ENCODE measurements around the gene TMCC1. TPM values are rescaled to one million over a fixed set of nuclear protein-coding genes. Genes with fewer than 3 reads are reported as not detected.

TMCC1 gene
- polyA plus RNA-seq, 1 experiment, result 14.4 TPM

- TF ChIP-seq CTCF (IDR thresholded peaks at IDR 0.05; ENCODE audit: insufficient read depth, low read depth, low read length), result no peak
- CTCF ChIA-PET, result no interaction called here
- no peak overlapping the region for H3K4me3 ChIP-seq (ENCODE audit: low read depth, low read length)
- no peaks in the 10 kb centered on the region for H3K36me3 ChIP-seq (ENCODE audit: control insufficient read depth, insufficient read depth, low read length)
- no peaks in the 10 kb centered on the region for H3K27me3 ChIP-seq (ENCODE audit: control insufficient read depth, insufficient read depth, low read length)
- no peak for DNase-seq (ENCODE audit: low read depth)
- POLR2A ChIA-PET, result no interaction called here
Observed at GRCh38 chr3:129692743-129693142, 200.8 kb downstream of the TMCC1 start.

GRCh38 chr3:129690963-129691362 lies 202.5 kb downstream of the TMCC1 start:
- no peak for TF ChIP-seq CTCF (IDR thresholded peaks at IDR 0.05; ENCODE audit: insufficient read depth, low read depth, low read length)
- ChIA-PET CTCF (interaction anchor here (1.3 kb wide), 1 partner anchor 14 kb away, joined by 3 read pairs; no protein-coding TSS in a partner anchor), POLR2A (no interaction called here)
- Histone ChIP-seq H3K27me3 (ENCODE audit: control insufficient read depth, insufficient read depth, low read length) (no peaks in the 10 kb centered on the region), H3K36me3 (ENCODE audit: control insufficient read depth, insufficient read depth, low read length) (no peaks in the 10 kb centered on the region), H3K4me3 (ENCODE audit: low read depth, low read length) (no peak overlapping the region)
- DNase-seq (ENCODE audit: low read depth), result no peak

GRCh38 chr3:129690406-129690805 lies 203.1 kb downstream of the TMCC1 start:
- ChIA-PET CTCF (interaction anchor here (0.6 to 0.7 kb wide), 2 partner anchors 25 to 44 kb away, joined by 3 read pairs; no protein-coding TSS in a partner anchor), POLR2A (no interaction called here)
- DNase-seq (ENCODE audit: low read depth), result no peak
- Histone ChIP-seq H3K27me3 (ENCODE audit: control insufficient read depth, insufficient read depth, low read length) (no peaks in the 10 kb centered on the region), H3K36me3 (ENCODE audit: control insufficient read depth, insufficient read depth, low read length) (no peaks in the 10 kb centered on the region), H3K4me3 (ENCODE audit: low read depth, low read length) (no peak overlapping the region)
- no peak for TF ChIP-seq CTCF (IDR thresholded peaks at IDR 0.05; ENCODE audit: insufficient read depth, low read depth, low read length)

GRCh38 chr3:129689036-129689435 lies 204.5 kb downstream of the TMCC1 start:
- Histone ChIP-seq H3K36me3 (ENCODE audit: control insufficient read depth, insufficient read depth, low read length) (no peaks in the 10 kb centered on the region), H3K4me3 (ENCODE audit: low read depth, low read length) (no peak overlapping the region), H3K27me3 (ENCODE audit: control insufficient read depth, insufficient read depth, low read length) (no peaks in the 10 kb centered on the region)
- no peak for TF ChIP-seq CTCF (IDR thresholded peaks at IDR 0.05; ENCODE audit: insufficient read depth, low read depth, low read length)
- POLR2A ChIA-PET, result no interaction called here
- no peak for DNase-seq (ENCODE audit: low read depth)
- CTCF ChIA-PET, result interaction anchor here (0.8 to 1.8 kb wide), 2 partner anchors 21 to 136 kb away, joined by 3 to 6 read pairs; no protein-coding TSS in a partner anchor

- ChIA-PET CTCF (interaction anchor here (0.7 to 1.8 kb wide), 3 partner anchors 22 to 137 kb away, joined by 3 to 6 read pairs (median 3); no protein-coding TSS in a partner anchor), POLR2A (no interaction called here)
- DNase-seq (ENCODE audit: low read depth), result no peak
Observed at GRCh38 chr3:129688271-129688895, 205.1 kb downstream of the TMCC1 start.

More at GRCh38 chr3:129688271-129688895, 205.1 kb downstream of the TMCC1 start:
- Histone ChIP-seq H3K36me3 (ENCODE audit: control insufficient read depth, insufficient read depth, low read length) (no peaks in the 10 kb centered on the region), H3K4me3 (ENCODE audit: low read depth, low read length) (peak overlapping the region; percentile 20; the same call in 1 of the 2 replicates), H3K27me3 (ENCODE audit: control insufficient read depth, insufficient read depth, low read length) (no peaks in the 10 kb centered on the region)
- TF ChIP-seq CTCF (IDR thresholded peaks at IDR 0.05; ENCODE audit: insufficient read depth, low read depth, low read length), result no peak
